NB4 (cell line): ENCODE data around the gene ERGIC3.

Source experiments
- DNase-seq: peaks from one replicate; pipeline ENCODE4 v3.0.0; 2010; ENCODE audit warnings: low read depth
- H3K4me3 ChIP-seq: one replicate; pipeline ENCODE4 v1.5.1; 2011; ENCODE audit warnings: mild to moderate bottlenecking, low read depth, low read length, moderate library complexity
- MYC ChIP-seq: IDR thresholded peaks from 2 replicates; pipeline ENCODE4 v1.6.1; 2011; ENCODE audit warnings: low read depth, low read length
- POLR2A ChIP-seq: IDR thresholded peaks from 2 replicates; pipeline ENCODE4 v1.6.1; 2011; ENCODE audit warnings: mild to moderate bottlenecking; ENCODE audit not compliant: insufficient read length; ENCODE audit errors: extremely low read depth
- TF ChIP-seq, protein P1 (sequence below): IDR thresholded peaks from one replicate; pipeline ENCODE4 v1.5.1; 2012; ENCODE audit warnings: low read depth, low read length
- TF ChIP-seq, protein P2 (sequence below): IDR thresholded peaks from 2 replicates; pipeline ENCODE4 v1.6.1; 2011; ENCODE audit warnings: low read depth, low read length

The ERGIC3 gene

DNA sequence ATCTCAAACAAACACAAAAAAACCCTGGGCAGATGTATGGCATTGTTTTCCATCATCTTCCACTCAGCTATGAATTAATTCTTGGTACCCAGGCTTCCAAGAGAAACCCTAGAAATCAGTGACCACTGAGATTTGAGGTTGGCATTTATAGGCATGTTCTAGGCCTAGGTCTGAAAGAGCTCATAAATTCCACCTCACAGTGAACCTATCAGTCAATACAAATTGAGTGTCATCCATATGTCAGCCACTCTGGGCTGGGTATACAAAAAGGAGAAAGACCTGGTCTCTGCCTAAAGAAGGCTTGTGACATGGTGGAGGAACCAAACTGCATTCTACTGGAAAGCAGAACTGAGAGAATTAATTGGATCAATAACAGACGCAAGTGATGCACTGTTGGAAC lies 42.6 kb upstream of the ERGIC3 start:
- no peak overlapping the region for H3K4me3 ChIP-seq
- DNase-seq: no peak
- TF ChIP-seq, protein P1, sequence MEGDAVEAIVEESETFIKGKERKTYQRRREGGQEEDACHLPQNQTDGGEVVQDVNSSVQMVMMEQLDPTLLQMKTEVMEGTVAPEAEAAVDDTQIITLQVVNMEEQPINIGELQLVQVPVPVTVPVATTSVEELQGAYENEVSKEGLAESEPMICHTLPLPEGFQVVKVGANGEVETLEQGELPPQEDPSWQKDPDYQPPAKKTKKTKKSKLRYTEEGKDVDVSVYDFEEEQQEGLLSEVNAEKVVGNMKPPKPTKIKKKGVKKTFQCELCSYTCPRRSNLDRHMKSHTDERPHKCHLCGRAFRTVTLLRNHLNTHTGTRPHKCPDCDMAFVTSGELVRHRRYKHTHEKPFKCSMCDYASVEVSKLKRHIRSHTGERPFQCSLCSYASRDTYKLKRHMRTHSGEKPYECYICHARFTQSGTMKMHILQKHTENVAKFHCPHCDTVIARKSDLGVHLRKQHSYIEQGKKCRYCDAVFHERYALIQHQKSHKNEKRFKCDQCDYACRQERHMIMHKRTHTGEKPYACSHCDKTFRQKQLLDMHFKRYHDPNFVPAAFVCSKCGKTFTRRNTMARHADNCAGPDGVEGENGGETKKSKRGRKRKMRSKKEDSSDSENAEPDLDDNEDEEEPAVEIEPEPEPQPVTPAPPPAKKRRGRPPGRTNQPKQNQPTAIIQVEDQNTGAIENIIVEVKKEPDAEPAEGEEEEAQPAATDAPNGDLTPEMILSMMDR: no peak
- TF ChIP-seq, protein P2, sequence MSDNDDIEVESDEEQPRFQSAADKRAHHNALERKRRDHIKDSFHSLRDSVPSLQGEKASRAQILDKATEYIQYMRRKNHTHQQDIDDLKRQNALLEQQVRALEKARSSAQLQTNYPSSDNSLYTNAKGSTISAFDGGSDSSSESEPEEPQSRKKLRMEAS: no peak
- no peak for TF ChIP-seq POLR2A
- TF ChIP-seq MYC: no peak

DNA sequence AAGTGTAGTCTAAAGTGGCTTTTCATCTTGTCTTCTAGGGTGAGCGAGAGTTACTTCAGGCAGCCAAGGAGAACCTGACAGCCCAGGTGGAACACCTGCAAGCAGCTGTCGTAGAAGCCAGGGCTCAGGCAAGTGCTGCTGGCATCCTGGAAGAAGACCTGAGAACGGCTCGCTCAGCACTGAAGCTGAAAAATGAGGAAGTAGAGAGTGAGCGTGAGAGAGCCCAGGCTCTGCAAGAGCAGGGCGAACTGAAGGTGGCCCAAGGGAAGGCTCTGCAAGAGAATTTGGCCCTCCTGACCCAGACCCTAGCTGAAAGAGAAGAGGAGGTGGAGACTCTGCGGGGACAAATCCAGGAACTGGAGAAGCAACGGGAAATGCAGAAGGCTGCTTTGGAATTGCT lies 39.5 kb upstream of the ERGIC3 start:
- no peak overlapping the region for H3K4me3 ChIP-seq
- peak; percentile 86 for DNase-seq
- no peak for TF ChIP-seq POLR2A
- TF ChIP-seq, protein P2: 0 out of 2 replicates have a peak, but pooled peaks have one; percentile 4

DNA sequence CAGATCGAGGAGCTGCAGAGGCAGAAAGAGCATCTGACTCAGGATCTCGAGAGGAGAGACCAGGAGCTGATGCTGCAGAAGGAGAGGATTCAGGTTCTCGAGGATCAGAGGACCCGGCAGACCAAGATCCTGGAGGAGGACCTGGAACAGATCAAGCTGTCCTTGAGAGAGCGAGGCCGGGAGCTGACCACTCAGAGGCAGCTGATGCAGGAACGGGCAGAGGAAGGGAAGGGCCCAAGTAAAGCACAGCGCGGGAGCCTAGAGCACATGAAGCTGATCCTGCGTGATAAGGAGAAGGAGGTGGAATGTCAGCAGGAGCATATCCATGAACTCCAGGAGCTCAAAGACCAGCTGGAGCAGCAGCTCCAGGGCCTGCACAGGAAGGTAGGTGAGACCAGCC lies 38.6 kb upstream of the ERGIC3 start:
- H3K4me3 ChIP-seq: no peak overlapping the region
- TF ChIP-seq, protein P2: no peak
- TF ChIP-seq MYC (no peak), POLR2A (no peak)
- TF ChIP-seq, protein P1: no peak
- DNase-seq: no peak

DNA sequence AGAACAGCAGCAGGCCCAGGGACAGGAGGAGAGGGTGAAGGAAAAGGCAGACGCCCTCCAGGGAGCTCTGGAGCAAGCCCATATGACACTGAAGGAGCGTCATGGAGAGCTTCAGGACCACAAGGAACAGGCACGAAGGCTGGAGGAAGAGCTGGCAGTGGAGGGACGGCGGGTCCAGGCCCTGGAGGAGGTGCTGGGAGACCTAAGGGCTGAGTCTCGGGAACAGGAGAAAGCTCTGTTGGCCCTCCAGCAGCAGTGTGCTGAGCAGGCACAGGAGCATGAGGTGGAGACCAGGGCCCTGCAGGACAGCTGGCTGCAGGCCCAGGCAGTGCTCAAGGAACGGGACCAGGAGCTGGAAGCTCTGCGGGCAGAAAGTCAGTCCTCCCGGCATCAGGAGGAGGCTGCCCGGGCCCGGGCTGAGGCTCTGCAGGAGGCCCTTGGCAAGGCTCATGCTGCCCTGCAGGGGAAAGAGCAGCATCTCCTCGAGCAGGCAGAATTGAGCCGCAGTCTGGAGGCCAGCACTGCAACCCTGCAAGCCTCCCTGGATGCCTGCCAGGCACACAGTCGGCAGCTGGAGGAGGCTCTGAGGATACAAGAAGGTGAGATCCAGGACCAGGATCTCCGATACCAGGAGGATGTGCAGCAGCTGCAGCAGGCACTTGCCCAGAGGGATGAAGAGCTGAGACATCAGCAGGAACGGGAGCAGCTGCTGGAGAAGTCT lies 37.9 kb upstream of the ERGIC3 start:
- no peak for TF ChIP-seq MYC
- TF ChIP-seq, protein P1: no peak
- TF ChIP-seq, protein P2: no peak
- TF ChIP-seq POLR2A: no peak
- no peak for DNase-seq
- H3K4me3 ChIP-seq: no peak overlapping the region

DNA sequence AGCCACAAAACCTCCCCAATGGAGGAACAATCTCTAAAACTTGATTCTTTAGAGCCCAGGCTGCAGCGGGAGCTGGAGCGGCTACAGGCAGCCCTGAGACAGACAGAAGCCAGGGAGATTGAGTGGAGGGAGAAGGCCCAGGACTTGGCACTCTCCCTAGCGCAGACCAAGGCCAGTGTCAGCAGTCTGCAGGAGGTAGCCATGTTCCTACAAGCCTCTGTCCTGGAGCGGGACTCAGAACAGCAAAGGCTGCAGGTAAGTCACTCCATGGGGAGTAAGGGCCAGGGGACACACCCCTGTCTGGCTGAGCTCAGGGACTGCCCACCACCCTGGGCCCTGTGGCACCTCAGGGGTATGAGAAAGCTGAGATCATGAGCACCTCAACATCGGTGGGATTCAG lies 37.1 kb upstream of the ERGIC3 start:
- no peak for DNase-seq
- TF ChIP-seq POLR2A (no peak), MYC (no peak)
- TF ChIP-seq, protein P1: no peak
- TF ChIP-seq, protein P2: no peak
- no peak overlapping the region for H3K4me3 ChIP-seq

DNA sequence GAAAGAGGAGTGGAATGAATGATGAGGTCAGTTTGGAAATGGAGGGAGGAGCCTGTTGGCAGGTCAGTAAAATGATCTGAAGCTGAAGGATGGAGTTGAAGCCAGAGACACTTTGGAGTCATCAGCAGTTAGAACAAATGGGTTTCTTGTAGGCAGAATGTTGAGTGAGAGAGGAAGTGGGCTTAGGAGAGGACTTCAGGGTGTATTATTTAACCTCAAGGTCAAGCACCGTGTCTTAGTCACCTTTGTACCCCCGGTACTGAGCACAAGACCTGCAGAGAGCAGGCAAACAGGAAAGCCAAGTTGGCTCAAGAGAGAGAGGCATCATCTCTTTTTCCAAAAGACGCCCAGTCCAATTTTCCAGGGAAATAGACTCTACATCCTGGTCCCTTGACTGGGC lies 35.7 kb upstream of the ERGIC3 start:
- TF ChIP-seq, protein P2: no peak
- TF ChIP-seq POLR2A: no peak
- no peak for TF ChIP-seq MYC
- TF ChIP-seq, protein P1: no peak
- H3K4me3 ChIP-seq: no peak overlapping the region
- DNase-seq: peak; percentile 34
